ENCODE results near the gene OSMR. TPM values are rescaled to one million over a fixed set of nuclear protein-coding genes. Genes with fewer than 3 reads are reported as not detected.

Gene OSMR
- total RNA-seq, 1 experiment from 2014 or later = 1.6 TPM

DNA sequence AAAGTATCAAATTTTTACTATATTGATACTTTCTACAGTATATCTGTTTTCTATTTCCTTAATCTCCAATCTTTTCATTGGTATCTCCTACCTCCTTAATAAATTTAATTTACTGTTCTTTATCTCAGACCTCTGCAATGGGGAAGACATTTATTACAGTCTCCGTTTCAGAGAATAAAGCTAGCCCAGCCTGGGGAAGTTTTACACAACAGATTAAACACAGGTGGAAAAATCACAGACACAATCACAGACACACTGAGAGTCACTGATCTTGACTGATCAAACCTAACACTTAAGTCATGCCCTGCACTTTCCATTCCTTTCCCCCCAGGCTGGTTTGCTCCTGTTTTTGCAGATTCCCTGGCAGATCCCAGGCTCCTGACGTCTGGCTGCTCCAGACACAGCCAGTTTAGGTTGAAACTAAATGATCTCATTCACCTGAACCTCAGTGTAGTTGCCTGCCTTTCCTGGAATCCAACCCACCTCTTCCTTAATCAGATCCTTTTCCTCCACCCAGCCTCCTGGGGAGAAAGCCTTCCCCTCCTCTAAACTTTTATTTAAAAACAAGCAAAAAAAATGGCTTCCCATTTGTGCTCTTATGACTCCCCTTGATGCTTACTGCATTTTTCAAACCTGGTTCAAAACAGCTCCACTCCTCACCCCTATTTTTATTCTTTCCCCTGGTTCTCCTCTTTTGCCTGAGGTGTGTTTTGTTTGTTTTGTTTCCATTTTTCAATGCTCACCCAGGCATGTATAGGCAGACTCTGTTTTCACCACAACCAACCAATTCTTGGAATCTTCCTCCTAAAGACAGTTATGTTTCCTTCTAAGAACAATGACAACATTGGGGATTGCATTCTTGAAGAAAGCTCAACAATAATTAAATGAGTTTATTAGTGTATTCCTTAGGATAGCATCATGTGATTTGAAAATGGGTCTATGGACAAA lies 29.5 kb upstream of the OSMR start:
- H3K27me3 ChIP-seq (ENCODE audit: insufficient read depth, low read length) = no peaks in the 10 kb centered on the region; the same call in 1 of the 2 replicates
- H2BK5ac ChIP-seq (ENCODE audit: insufficient read length, low read length) = no peak overlapping the region
- H3K23ac ChIP-seq (ENCODE audit: insufficient read length, low read depth, low read length) = no peak overlapping the region
- H3K9me3 Mint-ChIP-seq = peaks cover 6 to 8% of the 10 kb centered on the region in 2 experiments; a peak in 2 of 5 replicates
- no peak overlapping the region for H2AK5ac ChIP-seq (ENCODE audit: insufficient read length, low read length)
- H4K20me1 ChIP-seq (ENCODE audit: control insufficient read depth, insufficient read depth, insufficient read length) = no peaks in the 10 kb centered on the region
- no peaks in the 10 kb centered on the region for H3K4me1 ChIP-seq (ENCODE audit: insufficient read depth, low read length)
- H3T11ph ChIP-seq (ENCODE audit: low read length) = no peak overlapping the region
- no peaks in the 10 kb centered on the region for H3K27me3 Mint-ChIP-seq (ENCODE audit: low read depth)
- no peak overlapping the region for H3K4ac ChIP-seq (ENCODE audit: low read depth, low read length)
- TF ChIP-seq, protein P1, sequence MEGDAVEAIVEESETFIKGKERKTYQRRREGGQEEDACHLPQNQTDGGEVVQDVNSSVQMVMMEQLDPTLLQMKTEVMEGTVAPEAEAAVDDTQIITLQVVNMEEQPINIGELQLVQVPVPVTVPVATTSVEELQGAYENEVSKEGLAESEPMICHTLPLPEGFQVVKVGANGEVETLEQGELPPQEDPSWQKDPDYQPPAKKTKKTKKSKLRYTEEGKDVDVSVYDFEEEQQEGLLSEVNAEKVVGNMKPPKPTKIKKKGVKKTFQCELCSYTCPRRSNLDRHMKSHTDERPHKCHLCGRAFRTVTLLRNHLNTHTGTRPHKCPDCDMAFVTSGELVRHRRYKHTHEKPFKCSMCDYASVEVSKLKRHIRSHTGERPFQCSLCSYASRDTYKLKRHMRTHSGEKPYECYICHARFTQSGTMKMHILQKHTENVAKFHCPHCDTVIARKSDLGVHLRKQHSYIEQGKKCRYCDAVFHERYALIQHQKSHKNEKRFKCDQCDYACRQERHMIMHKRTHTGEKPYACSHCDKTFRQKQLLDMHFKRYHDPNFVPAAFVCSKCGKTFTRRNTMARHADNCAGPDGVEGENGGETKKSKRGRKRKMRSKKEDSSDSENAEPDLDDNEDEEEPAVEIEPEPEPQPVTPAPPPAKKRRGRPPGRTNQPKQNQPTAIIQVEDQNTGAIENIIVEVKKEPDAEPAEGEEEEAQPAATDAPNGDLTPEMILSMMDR (conservative IDR thresholded peaks at IDR 0.05) = no peak
- no peaks in the 10 kb centered on the region for H3K79me2 ChIP-seq (ENCODE audit: insufficient read depth, low read length)
- DNase-seq = no peak
- no peak overlapping the region for H4K91ac ChIP-seq (ENCODE audit: insufficient read length, low read depth, low read length)
- H3K27ac Mint-ChIP-seq = peak overlapping the region in 2 of 3 experiments; percentile 3 to 48; a peak in 3 of 7 replicates
- H4K5ac ChIP-seq (ENCODE audit: insufficient read length, low read depth, low read length) = no peak overlapping the region
- no peak overlapping the region for H3K27ac ChIP-seq (ENCODE audit: insufficient read length, low read depth, low read length)
- H3K18ac ChIP-seq (ENCODE audit: insufficient read length, low read depth, low read length) = no peak overlapping the region
- H3K23me2 ChIP-seq (ENCODE audit: insufficient read length, low read depth, low read length, poor library complexity, severe bottlenecking) = no peaks in the 10 kb centered on the region
- no peaks in the 10 kb centered on the region for H3K79me1 ChIP-seq (ENCODE audit: insufficient read depth, low read depth, low read length, poor library complexity, severe bottlenecking)
- no peaks in the 10 kb centered on the region for H3K9me3 ChIP-seq (ENCODE audit: control insufficient read depth, low read depth, low read length)
- no peak overlapping the region for H2BK20ac ChIP-seq (ENCODE audit: low read depth, low read length, poor library complexity, severe bottlenecking)
- no peak overlapping the region for H3K56ac ChIP-seq (ENCODE audit: insufficient read length, low read depth, low read length)
- H2BK120ac ChIP-seq (ENCODE audit: low read depth, low read length, poor library complexity, severe bottlenecking) = no peak overlapping the region
- peaks cover 7 to 11% of the 10 kb centered on the region in 2 experiments for H3K4me1 Mint-ChIP-seq
- H3K9ac ChIP-seq (ENCODE audit: extremely low read depth, insufficient read length, low read length) = no peak overlapping the region
- no peaks in the 10 kb centered on the region for H3K36me3 Mint-ChIP-seq (ENCODE audit: insufficient read depth in 1 of 3, low read depth in 3 of 3)
- no peak overlapping the region for H3K4me3 Mint-ChIP-seq
- H4K8ac ChIP-seq (replicated peaks; ENCODE audit: insufficient read length, low read depth, low read length) = no peak overlapping the region
- H3K14ac ChIP-seq (ENCODE audit: insufficient read depth, low read length) = no peak overlapping the region
- H2BK12ac ChIP-seq (ENCODE audit: insufficient read length, low read depth, low read length) = no peak overlapping the region
- no CpG with 5 or more reads among the region's 2 CpGs for WGBS (ENCODE audit: extremely low coverage, insufficient read length, low lambda C conversion rate)
- H3K4me2 ChIP-seq (ENCODE audit: insufficient read depth, insufficient read length, low read length) = no peak overlapping the region
- no peak overlapping the region for H2AFZ ChIP-seq (ENCODE audit: low read length)
- H2BK15ac ChIP-seq (ENCODE audit: low read depth, low read length) = no peak overlapping the region

Measured in H9 (cell line).